ENCODE data around the gene ASCL5.

ASCL5 gene

DNA sequence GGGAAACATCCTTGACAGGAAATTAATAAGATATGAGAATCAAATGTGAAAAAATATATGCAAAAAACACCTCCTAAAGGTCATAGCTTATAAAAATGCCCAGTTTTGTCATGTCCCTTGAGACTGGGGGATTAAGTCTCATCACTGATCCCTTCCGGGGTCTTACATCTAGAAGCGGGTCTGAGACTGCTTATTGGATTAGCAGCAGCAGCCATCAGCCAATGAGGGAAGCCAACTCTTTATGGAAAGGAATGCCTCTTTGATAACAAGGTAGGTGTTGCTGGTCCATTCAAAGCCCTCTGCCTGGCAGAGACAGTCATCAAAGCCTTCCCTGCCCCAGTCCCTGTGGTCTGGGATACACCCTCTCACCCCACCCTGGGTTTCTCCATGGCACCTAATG lies 10.9 kb downstream of the ASCL5 start:
- TF ChIP-seq, protein P1, sequence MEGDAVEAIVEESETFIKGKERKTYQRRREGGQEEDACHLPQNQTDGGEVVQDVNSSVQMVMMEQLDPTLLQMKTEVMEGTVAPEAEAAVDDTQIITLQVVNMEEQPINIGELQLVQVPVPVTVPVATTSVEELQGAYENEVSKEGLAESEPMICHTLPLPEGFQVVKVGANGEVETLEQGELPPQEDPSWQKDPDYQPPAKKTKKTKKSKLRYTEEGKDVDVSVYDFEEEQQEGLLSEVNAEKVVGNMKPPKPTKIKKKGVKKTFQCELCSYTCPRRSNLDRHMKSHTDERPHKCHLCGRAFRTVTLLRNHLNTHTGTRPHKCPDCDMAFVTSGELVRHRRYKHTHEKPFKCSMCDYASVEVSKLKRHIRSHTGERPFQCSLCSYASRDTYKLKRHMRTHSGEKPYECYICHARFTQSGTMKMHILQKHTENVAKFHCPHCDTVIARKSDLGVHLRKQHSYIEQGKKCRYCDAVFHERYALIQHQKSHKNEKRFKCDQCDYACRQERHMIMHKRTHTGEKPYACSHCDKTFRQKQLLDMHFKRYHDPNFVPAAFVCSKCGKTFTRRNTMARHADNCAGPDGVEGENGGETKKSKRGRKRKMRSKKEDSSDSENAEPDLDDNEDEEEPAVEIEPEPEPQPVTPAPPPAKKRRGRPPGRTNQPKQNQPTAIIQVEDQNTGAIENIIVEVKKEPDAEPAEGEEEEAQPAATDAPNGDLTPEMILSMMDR (IDR thresholded peaks at IDR 0.05): no peak

DNA sequence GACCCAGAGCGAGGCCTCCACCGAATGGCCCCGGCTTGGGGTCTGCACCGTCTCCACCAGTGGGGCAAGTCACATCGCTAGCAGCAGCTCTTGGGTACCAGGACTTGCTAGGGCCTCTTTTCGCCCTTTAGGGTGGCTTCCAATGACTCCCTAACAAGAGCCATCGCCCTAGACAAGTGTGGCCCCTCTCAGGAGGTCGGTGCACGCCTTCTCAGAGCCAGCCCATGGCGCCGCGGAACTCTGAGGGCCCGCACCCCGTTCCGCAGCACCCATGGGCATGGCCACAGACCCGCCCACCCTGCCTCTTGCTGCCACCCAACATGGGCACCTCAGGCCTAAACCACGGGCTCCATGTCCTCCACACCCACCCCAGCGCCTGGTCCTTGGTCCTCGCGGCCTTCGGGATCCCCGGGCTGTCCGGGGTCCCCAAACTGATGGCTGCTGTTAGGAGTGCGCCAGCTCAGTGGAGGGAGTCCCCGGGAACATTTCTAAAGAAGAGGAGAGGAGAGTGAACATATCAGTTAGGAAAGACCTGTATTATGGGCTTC lies 11.5 kb downstream of the ASCL5 start:
- TF ChIP-seq, protein P1 (IDR thresholded peaks at IDR 0.05): no peak

DNA sequence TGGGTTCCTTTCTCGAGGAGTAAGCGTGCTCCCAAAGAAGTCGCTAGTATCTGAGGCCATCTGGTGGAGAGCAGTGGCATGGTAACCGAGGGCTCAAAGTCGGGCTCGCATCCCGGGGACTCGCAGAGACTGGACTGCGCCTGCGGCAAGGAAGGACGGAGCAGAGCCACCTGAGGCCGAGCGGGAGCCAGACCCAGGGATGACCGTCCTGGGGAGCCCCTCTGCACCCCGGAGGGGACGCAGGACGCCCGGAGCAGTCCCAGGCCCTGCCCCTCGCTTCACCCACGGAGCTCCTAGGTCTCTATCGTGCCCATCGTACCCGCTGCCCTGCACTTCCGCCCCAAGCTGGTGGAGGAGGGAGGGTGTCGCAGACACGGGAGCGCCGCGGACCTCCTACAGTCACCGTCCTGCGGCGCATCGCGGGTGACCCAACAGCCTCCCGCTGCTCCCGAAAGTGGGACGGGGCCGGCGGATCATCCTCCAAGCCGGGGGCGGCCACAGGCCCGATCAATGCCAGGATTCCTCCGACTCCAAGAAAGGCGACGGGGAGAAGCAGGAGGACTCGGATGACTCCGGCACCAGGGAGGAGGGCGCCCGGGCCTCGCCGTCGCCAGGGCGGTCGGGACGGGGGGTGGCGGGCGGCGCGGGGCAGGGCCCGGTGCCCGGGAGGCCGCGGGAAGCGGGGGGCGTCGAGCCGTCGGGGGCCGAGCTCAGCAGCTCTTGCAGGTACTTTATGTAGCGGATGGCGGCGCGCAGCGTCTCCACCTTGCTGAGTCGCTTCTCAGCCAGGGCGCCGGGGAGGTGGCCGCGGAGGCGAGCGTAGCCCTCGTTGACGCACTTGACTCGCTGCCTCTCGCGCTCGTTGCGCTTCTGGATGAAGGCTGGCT lies 12.5 kb downstream of the ASCL5 start:
- TF ChIP-seq, protein P1 (IDR thresholded peaks at IDR 0.05): peak; percentile 87

DNA sequence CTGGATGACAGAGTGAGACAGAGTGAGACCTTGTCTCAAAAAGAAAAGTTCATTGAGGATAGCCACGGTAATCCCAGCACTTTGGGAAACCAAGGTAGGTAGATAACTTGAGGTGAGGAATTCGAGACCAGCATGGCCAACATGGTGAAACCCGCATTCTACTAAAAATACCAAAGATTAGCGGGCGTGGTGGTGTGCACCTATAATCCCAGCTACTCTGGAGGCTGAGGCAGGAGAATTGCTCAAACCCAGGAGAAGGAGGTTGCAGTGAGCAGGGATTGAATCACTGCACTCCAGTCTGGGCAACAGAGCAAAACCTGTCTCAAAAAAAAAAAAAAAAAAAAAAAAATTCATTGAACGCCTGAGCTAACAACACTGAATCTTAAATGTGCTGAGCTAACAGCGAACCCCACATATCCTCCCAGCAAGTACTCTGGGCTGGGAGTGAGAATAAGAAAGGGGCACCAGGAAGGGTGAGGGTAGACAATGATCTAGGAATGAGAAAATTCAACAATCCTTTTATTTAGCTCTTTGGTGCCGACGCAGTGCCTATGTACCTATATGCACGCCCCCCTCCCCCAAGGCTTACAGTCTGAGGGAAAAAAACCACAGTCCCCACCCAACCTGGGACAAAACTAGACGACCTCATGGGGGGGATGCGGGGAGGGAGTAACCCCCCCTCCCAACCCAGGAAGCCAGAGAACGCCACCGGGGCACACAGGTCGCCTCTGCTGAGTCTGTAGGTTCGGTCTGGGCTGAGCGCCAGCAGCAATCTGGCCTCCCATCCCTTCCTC lies 13.3 kb downstream of the ASCL5 start:
- TF ChIP-seq, protein P1 (IDR thresholded peaks at IDR 0.05): no peak

DNA sequence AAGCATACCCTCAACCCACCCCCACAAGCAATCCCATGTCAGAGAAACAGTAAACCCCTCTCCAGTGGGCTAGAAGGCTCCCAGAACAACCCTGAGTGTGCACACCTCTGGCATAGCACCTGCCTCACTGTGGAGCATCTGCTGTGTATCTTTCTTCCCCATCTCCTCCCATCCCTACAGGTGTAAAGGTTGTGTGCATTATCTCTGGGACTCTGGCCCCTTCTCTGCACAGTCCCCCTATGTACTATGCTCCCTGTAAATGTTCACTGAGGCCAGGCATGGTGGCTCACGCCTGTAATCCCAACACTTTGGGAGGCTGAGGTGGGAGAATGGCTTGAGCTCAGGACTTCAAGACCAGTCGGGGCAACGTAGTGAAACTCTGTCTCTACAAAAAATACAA lies 14.1 kb downstream of the ASCL5 start:
- TF ChIP-seq, protein P1 (IDR thresholded peaks at IDR 0.05): no peak

DNA sequence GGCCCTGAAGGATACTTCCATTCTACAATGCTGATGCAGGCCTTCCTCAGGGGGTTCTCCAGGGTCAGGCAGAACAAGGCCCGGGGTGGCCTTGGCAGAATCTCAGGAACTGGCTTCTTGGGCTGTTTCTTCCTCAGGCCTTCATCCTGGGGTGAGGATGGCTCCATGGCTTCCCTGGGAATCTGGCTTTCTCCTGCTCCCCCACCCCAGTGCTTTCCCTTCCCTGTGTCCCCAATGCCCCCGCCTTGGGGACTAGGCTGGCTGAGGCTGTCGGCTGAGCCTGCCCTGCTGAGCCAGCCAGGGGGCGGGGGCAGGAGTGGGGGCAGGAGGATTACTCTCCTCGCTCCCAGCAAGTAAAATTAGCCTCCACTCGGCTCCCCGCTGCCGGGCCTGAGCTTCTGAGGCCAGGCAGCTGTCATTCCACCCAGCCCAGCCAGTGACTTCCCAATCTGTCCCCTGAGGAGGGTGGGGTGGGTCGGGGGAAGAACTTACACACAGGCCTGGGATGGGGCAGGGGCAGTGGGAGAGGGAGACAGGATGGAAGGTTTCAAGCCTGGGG lies 14.7 kb downstream of the ASCL5 start, which contains the start of gene CACNA1S:
Gene CACNA1S (minus strand): TSS at position 254 of the 559 bp plus-strand sequence. CDS start 87 bp downstream, at position 167.
- TF ChIP-seq, protein P1 (IDR thresholded peaks at IDR 0.05): no peak

DNA sequence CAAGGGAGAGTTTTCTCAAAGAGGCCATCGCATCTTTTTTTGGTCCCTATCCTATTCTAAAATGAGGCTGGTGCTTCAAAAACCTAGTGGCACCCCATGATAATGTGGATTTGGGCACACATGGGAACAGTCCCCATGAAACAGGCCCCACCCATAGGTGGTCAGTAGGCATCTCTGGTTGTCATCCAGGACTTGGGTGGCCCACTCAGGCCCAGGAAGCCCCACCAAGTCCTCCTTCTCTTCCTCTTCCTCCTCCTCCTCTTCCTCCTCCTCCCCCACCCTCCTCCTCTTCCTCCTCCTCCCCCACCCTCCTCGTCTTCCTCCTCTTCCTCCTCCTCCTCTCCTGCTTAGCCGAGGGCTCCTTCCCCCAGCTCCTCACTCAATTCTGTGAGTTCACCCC lies 15.3 kb downstream of the ASCL5 start:
- TF ChIP-seq, protein P1 (IDR thresholded peaks at IDR 0.05): no peak
